HG03565 (cell line): Measurements from ENCODE around the gene CTIF.

Source experiments
- ATAC-seq: cut with Tn5 transposase; IDR thresholded peaks from one replicate; pipeline ENCODE4 v1.9.1; 2021; ENCODE audit warnings: mild to moderate bottlenecking, moderate library complexity; ENCODE audit not compliant: unreplicated experiment

Gene CTIF

DNA sequence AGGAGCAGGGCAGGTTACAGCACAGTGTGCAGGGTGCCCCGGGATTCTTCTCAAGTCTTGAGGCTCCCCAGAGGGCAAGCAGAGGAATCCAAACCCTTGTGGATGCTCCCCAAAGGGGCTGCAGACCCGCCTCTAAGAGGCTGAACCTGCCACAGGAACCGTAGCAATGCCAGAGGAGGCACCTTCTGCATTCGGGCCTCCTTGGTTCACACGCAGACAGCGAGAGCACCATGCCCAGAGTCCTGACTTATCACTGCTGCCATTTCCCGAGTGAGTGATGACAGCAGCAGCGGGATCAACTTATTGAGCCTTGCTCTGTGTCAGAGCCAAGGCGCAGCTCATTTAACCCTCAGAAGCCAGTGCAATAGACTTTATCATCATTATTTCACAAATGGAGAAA is 203.5 kb downstream of the CTIF start:
- ATAC-seq, result no peak

DNA sequence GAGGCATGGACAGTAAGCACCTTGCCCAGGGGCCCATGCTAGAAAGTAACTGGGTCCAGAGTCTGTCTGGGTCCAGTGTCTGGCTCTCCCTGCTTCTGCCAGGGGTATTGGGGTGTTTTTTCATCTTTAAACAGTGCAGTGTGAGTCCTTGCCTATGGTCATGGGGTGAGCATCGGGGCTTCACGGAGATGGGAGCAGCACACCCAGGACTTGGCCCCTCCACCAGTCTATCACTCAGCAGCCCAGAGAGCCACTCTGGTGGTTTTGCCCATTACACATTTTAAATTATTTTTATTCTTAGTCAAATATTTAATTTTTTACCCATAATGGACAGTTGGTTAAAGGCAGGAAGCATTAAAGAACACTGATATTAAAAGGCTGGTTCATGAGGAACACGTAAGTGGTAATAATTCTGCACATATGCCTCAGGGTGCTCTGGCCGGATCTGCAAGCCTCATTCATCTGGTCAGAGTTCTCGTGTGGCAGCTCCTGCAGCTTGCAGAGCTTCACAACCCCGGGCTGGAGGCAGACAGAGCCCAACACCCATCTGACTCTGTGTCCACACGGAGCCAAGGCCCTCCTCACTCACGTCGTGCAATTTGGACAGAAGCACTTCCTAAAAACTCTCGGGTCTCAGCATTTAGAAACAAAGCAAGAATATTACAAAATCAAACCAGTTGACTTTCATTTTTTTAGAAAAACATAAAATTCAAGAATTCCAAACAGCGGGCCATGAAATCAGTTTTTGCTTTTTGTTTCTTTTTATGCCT is 204.1 kb downstream of the CTIF start:
- no peak for ATAC-seq

DNA sequence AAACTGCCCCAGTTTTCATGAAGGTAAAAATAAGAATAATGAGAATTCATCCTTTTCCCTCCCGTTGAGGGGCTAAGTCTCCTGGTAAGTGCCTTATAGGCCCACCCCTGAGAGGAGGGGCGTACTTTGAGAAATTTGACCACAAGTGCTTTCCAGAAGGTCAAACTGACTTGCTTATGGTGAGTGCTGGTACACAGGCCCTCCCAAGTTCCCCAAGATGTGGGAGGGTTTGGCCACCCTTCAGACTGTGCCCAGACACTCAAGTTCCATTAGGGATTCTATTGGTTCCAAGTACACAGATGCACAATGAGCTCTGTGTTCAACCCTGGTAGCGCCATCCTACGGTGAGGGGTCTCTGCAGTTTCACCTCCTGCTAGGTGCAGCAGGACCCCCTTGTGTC is 205.1 kb downstream of the CTIF start:
- ATAC-seq, result no peak

- ATAC-seq, result no peak
Observed at GRCh38 chr18:48745293-48745692, 206.5 kb downstream of the CTIF start.

DNA sequence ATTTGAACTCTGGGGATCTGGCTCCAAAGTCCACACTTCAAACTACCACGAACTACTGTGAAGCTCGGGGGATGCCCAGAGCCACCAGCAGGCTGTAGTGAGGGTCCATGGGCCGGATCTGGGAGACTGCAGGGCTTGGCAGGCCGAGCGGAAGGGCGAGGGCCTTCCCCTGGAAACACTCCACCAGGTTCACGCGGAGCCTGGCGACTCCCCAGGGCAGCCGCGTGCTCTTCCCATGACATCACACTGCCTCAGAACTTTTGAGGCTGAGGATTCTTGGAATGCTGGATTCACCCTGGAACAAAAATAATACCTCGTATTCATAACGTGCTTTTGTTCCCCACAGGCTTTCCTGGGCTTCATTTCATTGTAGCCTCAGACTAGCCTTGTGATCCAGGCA is 210.9 kb downstream of the CTIF start:
- no peak for ATAC-seq

DNA sequence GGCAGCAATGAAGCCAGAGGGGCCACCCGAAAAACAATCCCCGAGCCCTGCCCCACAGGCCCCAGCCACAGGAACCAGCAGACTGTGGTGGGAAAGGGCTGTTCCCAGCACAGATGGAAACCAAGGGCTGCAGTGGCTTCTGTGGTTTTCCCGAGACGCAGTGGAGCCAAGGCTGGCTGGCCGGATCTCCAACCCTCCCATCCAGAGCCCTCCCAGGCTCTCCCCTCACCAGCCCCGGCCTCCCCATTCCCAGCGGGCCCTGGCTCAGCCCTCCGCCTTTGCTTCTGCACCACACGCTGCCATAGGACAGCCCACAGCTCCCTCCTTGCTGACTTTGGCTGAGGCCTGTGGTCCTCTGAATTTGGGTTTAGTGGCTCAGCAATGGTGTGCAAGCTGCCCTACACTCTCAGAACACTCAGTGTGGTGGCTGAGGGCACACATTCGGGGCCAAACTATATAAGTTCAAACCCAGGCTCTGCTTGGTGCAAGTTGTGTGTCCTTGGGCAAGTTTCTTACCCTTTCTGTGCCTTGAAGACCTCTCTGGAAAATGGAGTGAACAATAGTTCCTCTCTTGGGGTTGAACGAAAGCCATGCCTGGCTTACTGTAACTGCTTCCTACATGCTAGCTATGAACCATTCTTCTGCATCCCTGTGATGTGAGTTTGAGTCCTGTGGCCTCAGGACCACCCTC is 211.8 kb downstream of the CTIF start:
- ATAC-seq, result no peak

DNA sequence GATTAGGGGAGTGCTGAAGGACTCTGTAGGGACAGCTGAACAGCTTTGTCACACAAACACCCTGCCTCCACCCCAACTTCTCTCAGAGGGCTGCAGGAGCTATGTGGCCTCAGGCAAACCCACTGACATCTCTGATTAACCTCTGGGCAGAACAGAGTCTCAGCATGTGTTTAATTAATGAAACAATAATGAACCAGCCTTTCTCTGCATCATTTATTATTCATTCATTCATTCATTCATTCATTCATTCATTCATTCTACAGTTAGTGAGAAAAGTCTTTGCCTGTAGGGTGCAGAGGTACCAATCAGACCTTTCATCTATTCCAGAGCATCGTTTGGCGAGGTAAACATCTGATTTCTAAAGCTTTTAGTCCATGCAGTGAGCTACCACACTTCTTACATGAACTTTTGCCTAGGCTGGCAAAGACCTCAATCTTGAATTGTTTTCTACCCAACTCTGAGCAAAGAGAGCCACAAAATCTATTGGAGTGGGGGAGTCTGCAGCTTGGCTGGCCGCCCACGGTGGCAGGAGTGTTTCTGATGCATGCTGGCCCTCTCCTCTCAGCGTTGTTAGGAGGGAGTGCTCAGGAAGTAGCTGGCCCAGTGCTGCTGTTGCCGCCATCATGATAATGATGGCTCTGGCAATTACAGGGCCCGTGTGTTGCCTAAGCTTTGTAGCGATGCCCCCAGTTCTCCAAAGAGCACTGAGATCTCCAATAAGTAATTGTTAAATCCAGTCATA is 213.1 kb downstream of the CTIF start:
- no peak for ATAC-seq

GRCh38 chr18:48752478-48752877 is 213.6 kb downstream of the CTIF start:
- no peak for ATAC-seq

DNA sequence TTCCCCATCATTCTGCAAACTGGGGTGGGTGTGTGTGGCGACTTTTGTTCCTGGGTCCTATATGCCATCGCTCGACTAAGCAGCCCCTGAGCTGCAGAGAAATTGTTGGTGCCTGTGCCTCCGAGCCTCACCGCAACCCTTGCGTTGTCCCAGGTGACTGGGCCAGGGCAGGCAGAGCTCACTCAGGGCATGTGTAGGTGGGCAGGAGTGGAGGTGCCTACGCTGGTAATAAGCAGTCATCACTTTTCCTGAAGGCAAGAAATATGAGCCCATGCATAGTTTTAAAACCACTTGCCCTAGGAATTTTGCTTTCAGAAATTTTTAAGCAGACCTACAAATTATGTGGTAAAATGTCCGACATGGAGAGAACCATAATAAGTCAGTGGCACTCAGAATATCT is 214.1 kb downstream of the CTIF start:
- no peak for ATAC-seq

- no peak for ATAC-seq
Observed at GRCh38 chr18:48753691-48754090, 214.9 kb downstream of the CTIF start.

GRCh38 chr18:48754559-48754958 is 215.7 kb downstream of the CTIF start:
- no peak for ATAC-seq

GRCh38 chr18:48754993-48755473 is 216.2 kb downstream of the CTIF start:
- ATAC-seq, result no peak

DNA sequence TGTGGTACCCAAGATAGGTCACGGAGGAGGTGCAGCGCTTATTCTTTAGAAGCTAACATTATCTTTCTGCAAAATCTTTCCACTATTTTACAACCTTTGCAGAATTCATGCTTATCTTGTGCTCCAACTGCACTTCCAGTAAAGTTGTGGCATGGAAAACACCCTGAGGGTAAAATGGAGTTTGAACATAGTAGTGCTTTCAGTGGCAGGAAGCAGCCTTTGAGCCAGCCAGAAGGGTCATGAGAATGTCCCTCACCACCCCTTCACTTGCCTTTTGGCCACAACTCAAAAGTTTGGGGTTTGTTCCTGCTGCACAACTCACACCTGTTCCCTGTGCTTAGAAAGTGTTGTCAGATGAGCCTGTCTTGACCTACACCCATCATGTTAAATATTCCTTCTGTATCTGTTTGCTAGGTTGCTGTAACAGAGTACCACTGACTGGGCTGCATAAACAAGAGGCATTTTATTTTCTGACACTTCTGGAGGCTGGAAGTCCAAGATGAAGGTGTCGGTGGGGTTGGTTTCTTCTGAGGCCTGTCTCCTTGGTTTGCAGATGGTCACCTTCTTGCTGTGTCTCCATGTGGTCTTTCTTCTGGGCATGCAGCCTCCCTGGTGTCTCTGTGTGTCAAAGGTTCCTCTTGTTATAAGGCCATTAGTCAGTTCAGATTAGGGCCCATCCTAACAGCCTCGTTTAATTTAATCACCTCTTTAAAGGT is 217.8 kb downstream of the CTIF start:
- no peak for ATAC-seq

- no peak for ATAC-seq
Observed at GRCh38 chr18:48757367-48757766, 218.5 kb downstream of the CTIF start.

DNA sequence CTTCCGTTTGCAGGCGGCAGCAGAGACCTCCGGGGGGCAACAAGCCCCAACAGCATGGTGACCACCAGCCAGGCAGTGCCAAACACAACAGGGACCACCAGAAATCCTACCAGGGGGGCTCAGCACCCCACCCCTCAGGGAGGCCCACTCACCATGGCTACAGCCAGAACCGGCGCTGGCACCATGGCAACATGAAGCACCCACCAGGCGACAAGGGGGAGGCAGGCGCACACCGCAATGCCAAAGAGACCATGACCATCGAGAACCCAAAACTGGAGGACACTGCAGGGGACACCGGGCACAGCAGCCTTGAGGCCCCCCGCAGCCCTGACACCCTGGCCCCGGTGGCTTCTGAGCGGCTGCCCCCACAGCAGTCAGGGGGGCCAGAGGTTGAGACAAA is 219.1 kb downstream of the CTIF start:
- no peak for ATAC-seq

GRCh38 chr18:48761582-48761981 is 222.8 kb downstream of the CTIF start:
- ATAC-seq, result no peak

DNA sequence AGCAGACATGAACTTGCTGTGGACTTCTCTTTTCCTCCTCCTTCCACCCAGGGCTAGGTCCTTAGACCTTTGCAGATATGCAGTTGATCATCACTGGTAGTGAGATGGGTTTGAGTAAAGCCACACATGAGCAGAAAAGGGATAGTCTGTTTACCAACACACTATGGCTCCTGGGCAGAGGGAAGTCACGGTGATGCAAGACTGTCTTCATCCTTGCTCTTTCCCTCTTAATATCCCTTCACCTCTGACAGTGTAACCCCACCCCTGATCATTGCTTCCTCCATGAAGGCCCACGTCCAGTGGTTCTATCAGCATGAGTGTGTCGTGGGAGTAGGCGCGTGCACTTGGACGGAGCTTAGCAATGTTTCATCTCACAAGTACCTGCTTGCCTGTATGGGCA is 223.2 kb downstream of the CTIF start:
- ATAC-seq, result no peak

DNA sequence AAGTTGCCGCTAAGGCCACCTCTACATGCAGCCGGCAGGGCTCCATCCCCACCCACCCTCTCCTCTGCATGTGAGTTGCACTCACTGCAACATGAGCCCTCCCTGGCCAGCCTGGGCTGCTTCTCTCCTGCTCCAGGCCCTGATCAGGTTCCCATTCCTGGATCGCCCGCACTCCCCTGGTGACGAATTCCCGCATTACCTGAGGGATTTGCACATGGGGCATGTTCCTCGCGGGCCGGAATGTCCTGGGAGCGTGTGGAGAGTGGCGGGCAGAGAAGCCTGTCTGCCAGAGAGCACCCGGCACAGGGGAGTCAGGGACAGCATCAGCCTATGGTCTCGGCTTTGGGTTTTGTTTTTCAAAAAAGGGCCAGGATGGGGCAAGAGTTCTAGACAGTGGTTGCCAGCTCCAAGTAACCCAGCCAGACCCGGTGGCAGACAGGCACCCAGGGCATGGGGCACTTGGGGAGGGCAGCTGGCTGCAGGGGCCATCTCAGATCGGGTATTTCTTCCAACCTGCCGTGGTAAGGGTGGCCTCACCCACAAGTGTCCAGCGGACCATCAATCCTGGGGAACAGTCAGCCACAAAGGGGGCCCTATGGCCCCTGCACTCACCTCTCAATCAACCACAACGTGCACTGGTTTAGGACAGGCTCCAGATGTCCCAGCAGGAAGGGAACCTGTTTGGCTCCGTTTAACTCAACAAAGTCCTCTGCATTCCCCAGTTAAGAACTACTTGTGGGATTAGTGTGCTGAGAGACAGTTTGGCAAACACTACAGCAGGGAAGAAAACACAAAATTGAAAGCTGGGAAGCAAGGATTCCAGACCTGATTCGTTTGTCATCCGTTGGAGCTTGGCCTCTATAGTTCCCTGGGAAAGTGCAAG is 224.2 kb downstream of the CTIF start:
- ATAC-seq, result no peak

DNA sequence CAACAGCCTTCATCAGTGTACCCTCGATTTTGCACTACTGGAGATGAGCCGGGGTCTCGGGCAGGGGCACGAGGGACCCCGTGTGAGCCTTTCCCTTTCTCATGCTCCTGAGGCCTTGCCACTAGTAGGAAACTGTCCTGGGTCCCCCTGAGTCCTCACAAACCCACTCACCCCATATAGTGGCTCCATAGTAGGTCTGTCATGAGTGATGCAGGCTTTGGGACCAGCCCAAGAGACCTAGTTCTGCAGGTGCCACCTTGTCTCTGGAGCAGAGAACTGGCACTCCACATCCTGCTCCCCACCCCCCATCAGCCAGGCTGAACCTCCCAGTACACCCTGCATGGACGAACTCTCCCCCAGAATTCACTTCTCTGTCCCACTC is 224.9 kb downstream of the CTIF start:
- ATAC-seq, result no peak

- ATAC-seq, result no peak
Observed at GRCh38 chr18:48765053-48765452, 226.2 kb downstream of the CTIF start.
